Activated CD4-positive, alpha-beta T cell treated with anti-CD3 and anti-CD28 coated beads for 24 hours (primary cell): ENCODE results near the gene TRIM27.
"Not testable (repeated sequence)": the region's sequence is repeated elsewhere in the genome, so short reads cannot be mapped to it uniquely, and the experiment has no call there.

ENCODE experiments used
- DNase-seq, 2 donors: peaks; one replicate each; pipeline ENCODE4 v3.0.0-alpha.2; 2020; ENCODE audit warnings: low read depth in 2 of 2

Gene TRIM27

DNA sequence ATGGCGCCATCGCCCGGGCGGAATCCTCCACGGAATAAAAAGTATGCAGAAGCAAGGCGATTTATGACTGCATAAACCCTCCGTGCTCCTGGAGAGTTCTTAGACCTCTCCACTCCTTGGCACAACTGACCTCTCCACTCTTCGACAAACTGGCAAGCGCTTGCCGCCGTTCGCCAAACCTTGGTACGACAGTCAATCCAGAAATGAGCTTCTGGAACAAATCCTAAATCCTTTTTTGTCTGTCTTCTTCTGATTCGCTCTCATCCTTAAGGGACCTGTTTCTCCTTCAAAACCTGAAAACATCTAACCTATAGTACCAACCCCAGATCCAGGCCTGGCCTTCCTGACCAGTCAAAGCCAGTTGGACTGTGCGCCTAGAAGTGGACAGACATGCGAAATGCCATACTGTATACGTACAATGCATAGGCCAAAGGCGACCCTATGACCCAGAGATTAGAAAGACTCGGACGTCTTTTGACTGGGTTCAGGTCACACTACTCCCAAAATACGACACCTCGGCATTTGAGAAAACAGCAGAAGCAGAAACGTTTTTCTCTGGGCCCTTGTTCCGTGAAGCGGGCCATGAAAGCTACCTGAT lies 59.4 kb downstream of the TRIM27 start:
- no peak for DNase-seq

DNA sequence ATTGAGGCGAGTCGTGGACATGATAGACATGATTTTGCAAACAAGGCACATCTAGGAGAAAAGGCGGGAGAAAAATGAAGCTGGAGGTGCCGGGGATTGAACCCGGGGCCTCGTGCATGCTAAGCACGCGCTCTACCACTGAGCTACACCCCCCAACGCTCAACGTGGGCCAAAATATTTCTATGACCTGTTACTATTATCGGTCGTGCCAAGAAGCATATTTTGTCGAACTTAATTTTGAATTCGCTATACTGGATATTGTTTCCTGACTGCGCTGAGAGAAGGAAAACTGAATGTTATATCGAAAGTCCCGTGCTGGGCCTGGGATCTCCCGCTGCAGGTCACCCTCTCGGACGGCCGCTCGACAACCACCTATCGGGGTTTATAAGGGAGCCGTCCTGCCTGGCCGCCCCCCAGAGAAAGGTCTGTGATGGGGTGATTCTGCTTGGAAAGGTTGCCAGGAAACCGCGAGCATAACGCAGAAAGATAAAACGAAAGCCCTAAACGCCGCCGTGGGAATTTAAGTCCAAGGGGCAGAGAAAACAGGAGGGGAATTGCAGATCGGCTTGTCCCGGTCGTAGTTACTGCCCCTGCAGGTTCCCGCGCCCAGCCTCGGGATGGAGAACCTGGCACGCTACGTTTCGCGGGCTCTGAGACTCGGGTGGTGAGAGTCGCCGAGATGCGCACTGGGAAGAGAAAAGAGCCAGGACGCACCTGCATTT lies 60.0 kb downstream of the TRIM27 start:
- peak; percentile 80 to 82 for DNase-seq

DNA sequence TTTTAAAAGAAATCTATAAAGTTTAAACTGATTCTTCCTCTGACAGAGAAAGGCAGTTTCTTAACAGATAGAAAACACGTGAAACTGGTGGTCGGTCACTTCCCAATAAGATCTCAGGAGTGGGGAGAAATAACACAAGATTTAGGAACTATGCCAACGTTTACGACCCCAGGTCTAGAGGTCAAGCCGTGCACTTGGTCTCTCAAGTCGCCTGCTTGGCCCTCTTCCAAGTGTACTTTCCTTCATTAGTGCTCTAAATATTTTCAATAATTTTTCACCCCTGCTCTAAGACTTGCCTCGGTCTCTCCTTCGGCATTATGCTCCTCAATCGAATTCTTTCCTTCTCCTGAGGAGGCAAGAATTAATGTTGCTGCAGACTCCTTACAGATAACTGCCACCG lies 61.7 kb downstream of the TRIM27 start:
- DNase-seq: no peak

DNA sequence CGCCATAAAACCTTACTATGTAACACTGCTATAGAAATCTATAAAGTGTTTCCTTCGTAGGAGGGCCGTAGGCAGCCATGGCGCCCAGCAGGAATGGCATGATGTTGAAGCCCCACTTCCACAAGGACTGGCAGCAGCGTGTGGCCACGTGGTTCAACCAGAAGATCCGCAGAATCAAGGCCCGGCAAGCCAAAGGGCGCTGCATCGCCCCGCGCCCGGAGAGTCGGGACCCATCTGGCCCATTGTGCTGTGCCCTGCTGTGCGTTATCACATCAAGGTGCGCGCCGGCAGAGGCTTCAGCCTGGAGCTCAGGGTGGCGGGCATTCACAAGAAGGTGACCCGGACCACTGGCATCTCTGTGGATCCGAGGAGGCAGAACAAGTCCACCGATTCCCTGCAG lies 62.4 kb downstream of the TRIM27 start:
- DNase-seq: no peak

DNA sequence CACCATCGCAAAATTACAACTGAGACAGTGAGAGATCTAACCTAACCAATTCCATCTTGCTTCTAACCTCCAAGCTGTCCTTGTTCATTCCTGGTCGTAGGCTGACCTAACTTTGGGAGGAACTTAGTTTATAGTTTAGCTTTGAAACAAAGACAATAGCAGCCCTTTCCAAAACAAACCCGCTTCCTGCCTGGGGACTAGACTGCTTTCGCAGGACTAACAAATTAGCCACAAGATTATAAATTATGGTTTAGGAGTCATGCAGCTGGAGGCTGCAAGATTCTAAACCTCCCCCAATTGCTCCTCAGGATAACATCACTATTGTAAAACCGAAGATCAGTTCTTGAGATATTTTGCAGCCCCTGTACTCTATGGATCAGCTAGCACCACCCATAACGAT lies 63.2 kb downstream of the TRIM27 start:
- DNase-seq: no peak

DNA sequence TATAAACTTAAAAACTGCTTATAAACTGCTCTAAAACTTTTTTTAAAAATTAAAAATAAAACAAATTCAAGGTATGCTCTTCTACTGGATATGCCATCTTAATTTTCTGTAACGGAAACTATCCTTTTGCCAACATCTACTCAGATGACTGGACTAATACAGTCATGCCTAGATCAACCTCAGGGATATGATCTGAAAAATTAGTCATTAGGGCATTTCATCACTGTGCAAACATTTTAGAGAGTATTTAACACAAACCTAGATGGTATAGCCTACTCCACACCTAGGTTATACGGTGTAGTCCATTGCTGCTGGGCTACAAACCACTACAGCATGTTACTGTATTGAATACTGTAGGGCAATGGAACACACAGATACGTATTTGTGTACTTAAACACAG lies 64.8 kb downstream of the TRIM27 start:
- no peak for DNase-seq

DNA sequence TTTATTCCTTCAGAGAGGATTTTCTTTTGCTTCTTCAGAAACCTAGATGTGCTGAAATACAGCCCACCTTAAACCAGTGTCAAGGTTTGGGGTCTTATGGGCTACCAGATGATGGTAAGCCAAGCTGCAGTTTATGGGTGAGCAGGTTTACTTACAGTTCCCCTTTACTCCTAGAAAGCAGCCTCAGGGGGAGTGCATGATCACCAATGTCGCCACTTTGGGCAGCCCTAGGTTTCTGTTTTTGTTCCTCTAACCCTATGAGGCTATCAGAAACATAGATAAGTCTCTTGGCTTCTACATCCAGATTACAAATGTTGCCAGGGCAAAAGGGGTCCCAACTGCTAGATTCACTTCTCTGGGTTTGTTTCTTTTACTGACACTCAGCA lies 67.2 kb downstream of the TRIM27 start:
- DNase-seq: no peak

DNA sequence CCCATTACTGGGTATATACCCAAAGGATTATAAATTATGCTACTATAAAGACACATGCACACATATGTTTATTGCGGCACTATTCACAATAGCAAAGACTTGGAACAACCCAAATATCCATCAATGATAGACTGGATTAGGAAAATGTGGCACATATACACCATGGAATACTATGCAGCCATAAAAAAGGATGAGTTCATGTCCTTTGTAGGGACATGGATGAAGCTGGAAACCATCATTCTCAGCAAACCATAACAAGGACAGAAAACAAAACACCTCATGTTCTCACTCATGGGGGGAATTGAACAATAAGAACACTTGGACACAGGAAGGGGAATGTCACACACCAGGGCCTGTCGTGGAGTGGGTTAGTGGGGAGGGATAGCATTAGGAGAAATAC lies 69.4 kb downstream of the TRIM27 start:
- DNase-seq: not testable (repeated sequence)
